H9 (cell line): ENCODE measurements around the gene SHMT2. TPM values are rescaled to one million over a fixed set of nuclear protein-coding genes. Genes with fewer than 3 reads are reported as not detected.

Experiments used
- DNase-seq: peaks from one replicate; pipeline ENCODE4 v3.0.0-alpha.2; 2017
- H2AFZ ChIP-seq: one replicate; pipeline ENCODE4 v1.6.1; 2013; ENCODE audit warnings: mild to moderate bottlenecking, low read length, control low read depth, moderate library complexity
- H2AK5ac ChIP-seq: 2 replicates; pipeline ENCODE4 v1.6.1; 2013; ENCODE audit warnings: low read length, control low read depth, mixed read lengths; ENCODE audit not compliant: insufficient read length
- H2BK120ac ChIP-seq: one replicate; pipeline ENCODE4 v1.6.1; 2013; ENCODE audit warnings: low read depth, mild to moderate bottlenecking, low read length, control low read depth, inconsistent platforms; ENCODE audit not compliant: poor library complexity, severe bottlenecking
- H2BK12ac ChIP-seq: 2 replicates; pipeline ENCODE4 v1.6.1; 2013; ENCODE audit warnings: low read length, control low read depth, mixed read lengths, low read depth; ENCODE audit not compliant: insufficient read length
- H2BK15ac ChIP-seq: 2 replicates; pipeline ENCODE4 v1.6.1; 2013; ENCODE audit warnings: low read depth, low read length, control low read depth
- H2BK20ac ChIP-seq: one replicate; pipeline ENCODE4 v1.6.1; 2013; ENCODE audit warnings: low read depth, mild to moderate bottlenecking, low read length, control low read depth, inconsistent platforms; ENCODE audit not compliant: poor library complexity, severe bottlenecking
- H2BK5ac ChIP-seq: 2 replicates; pipeline ENCODE4 v1.6.1; 2013; ENCODE audit warnings: low read length, control low read depth, mixed read lengths; ENCODE audit not compliant: insufficient read length
- H3K14ac ChIP-seq: 2 replicates; pipeline ENCODE4 v1.6.1; 2013; ENCODE audit warnings: low read length, control low read depth; ENCODE audit not compliant: insufficient read depth
- H3K18ac ChIP-seq: 2 replicates; pipeline ENCODE4 v1.6.1; 2013; ENCODE audit warnings: low read depth, mild to moderate bottlenecking, mixed read lengths, low read length, control low read depth; ENCODE audit not compliant: insufficient read length
- H3K23ac ChIP-seq: 2 replicates; pipeline ENCODE4 v1.6.1; 2013; ENCODE audit warnings: low read length, control low read depth, mixed read lengths, low read depth; ENCODE audit not compliant: insufficient read length
- H3K23me2 ChIP-seq: 2 replicates; pipeline ENCODE4 v1.6.1; 2013; ENCODE audit warnings: low read depth, mild to moderate bottlenecking, mixed read lengths, low read length, control low read depth; ENCODE audit not compliant: insufficient read length, poor library complexity, severe bottlenecking
- H3K27ac ChIP-seq: 2 replicates; pipeline ENCODE4 v1.5.1; 2013; ENCODE audit warnings: low read length, control low read depth, mixed read lengths, low read depth; ENCODE audit not compliant: insufficient read length
- H3K27me3 ChIP-seq: 2 replicates; pipeline ENCODE4 v1.6.1; 2013; ENCODE audit warnings: low read length, control low read depth, inconsistent platforms; ENCODE audit not compliant: insufficient read depth
- H3K4ac ChIP-seq: 2 replicates; pipeline ENCODE4 v1.6.1; 2013; ENCODE audit warnings: low read depth, mild to moderate bottlenecking, control low read depth, inconsistent platforms, low read length, moderate library complexity
- H3K4me1 ChIP-seq: 2 replicates; pipeline ENCODE4 v1.6.1; 2013; ENCODE audit warnings: low read length, control low read depth, inconsistent platforms; ENCODE audit not compliant: insufficient read depth
- H3K4me2 ChIP-seq: 2 replicates; pipeline ENCODE4 v1.6.1; 2013; ENCODE audit warnings: low read length, control low read depth, mixed read lengths; ENCODE audit not compliant: insufficient read length, insufficient read depth
- H3K56ac ChIP-seq: 2 replicates; pipeline ENCODE4 v1.6.1; 2013; ENCODE audit warnings: low read depth, mild to moderate bottlenecking, mixed read lengths, low read length, control low read depth; ENCODE audit not compliant: insufficient read length
- H3K79me1 ChIP-seq: 2 replicates; pipeline ENCODE4 v1.6.1; 2013; ENCODE audit warnings: low read depth, mild to moderate bottlenecking, moderate library complexity, low read length, control low read depth, inconsistent platforms; ENCODE audit not compliant: insufficient read depth, poor library complexity, severe bottlenecking
- H3K79me2 ChIP-seq: 2 replicates; pipeline ENCODE4 v1.6.1; 2013; ENCODE audit warnings: low read length, control low read depth, inconsistent platforms; ENCODE audit not compliant: insufficient read depth
- H3K9ac ChIP-seq: 2 replicates; pipeline ENCODE4 v1.6.1; 2013; ENCODE audit warnings: low read length, control low read depth, mixed read lengths; ENCODE audit not compliant: insufficient read length; ENCODE audit errors: extremely low read depth
- H3K9me3 ChIP-seq: one replicate; pipeline ENCODE4 v1.6.1; 2013; ENCODE audit warnings: low read depth, low read length, inconsistent platforms; ENCODE audit not compliant: control insufficient read depth
- H3T11ph ChIP-seq: one replicate; pipeline ENCODE4 v1.6.1; 2013; ENCODE audit warnings: mild to moderate bottlenecking, low read length, control low read depth, inconsistent platforms
- H4K20me1 ChIP-seq: one replicate; pipeline ENCODE4 v1.6.1; 2013; ENCODE audit not compliant: control insufficient read depth, insufficient read length, insufficient read depth
- H4K5ac ChIP-seq: 2 replicates; pipeline ENCODE4 v1.6.1; 2013; ENCODE audit warnings: low read depth, mild to moderate bottlenecking, mixed read lengths, low read length, control low read depth; ENCODE audit not compliant: insufficient read length
- H4K8ac ChIP-seq: replicated peaks from 2 replicates; pipeline ENCODE4 v1.6.1; 2013; ENCODE audit warnings: low read length, control low read depth, mixed read lengths, low read depth; ENCODE audit not compliant: insufficient read length
- H4K91ac ChIP-seq: 2 replicates; pipeline ENCODE4 v1.6.1; 2013; ENCODE audit warnings: low read depth, mild to moderate bottlenecking, moderate library complexity, mixed read lengths, low read length, control low read depth; ENCODE audit not compliant: insufficient read length
- H3K27ac Mint-ChIP-seq, 3 experiments: 2 replicates in 2 of 3; 3 replicates in 1 of 3; pipeline ENCODE4 v1.8.0; 2020 to 2021; ENCODE audit warnings: mixed read lengths in 3 of 3, mild to moderate bottlenecking in 1 of 3, moderate library complexity in 1 of 3
- H3K27me3 Mint-ChIP-seq: 2 replicates; pipeline ENCODE4 v1.8.0; 2021; ENCODE audit warnings: low read depth, mild to moderate bottlenecking, moderate library complexity, mixed read lengths
- H3K36me3 Mint-ChIP-seq, 3 experiments: 2 replicates in 2 of 3; 3 replicates in 1 of 3; pipeline ENCODE4 v1.8.0; 2020 to 2021; ENCODE audit warnings: low read depth in 3 of 3, mixed read lengths in 3 of 3; ENCODE audit not compliant: insufficient read depth in 1 of 3
- H3K4me1 Mint-ChIP-seq, 2 experiments: 2 replicates each; pipeline ENCODE4 v1.8.0; 2020; ENCODE audit warnings: mixed read lengths in 2 of 2
- H3K4me3 Mint-ChIP-seq, 2 experiments: 2 replicates in 1 of 2; 3 replicates in 1 of 2; pipeline ENCODE4 v1.8.0; 2020 to 2021; ENCODE audit warnings: mild to moderate bottlenecking in 2 of 2, mixed read lengths in 2 of 2, moderate library complexity in 1 of 2
- H3K9me3 Mint-ChIP-seq, 2 experiments: 2 replicates in 1 of 2; 3 replicates in 1 of 2; pipeline ENCODE4 v1.8.0; 2020; ENCODE audit warnings: mild to moderate bottlenecking in 2 of 2, mixed read lengths in 2 of 2, moderate library complexity in 1 of 2
- WGBS: extraction: QIAGEN DNeasy Blood & Tissue Kit; methylation state at CpG from one replicate; pipeline ENCODE4 v1.1.7; 2013; ENCODE audit warnings: missing lambda C conversion rate, low lambda C conversion rate, mixed read lengths; ENCODE audit not compliant: insufficient read length; ENCODE audit errors: extremely low coverage; 5-methylcytosine and 5-hydroxymethylcytosine counted together
- total RNA-seq: library from RNA; stranded (reverse); gene quantifications from 2 replicates; pipeline ENCODE4 v1.2.1, GENCODE V29; 2021
- TF ChIP-seq, protein P1 (sequence below): fragments of 200-600 bp; sonication (generic); conservative IDR thresholded peaks from 3 replicates; pipeline ENCODE4 v1.8.0; 2021; ENCODE audit warnings: antibody characterized with exemption, mild to moderate bottlenecking

The SHMT2 gene
- total RNA-seq, 1 experiment from 2014 or later = 260 TPM

DNA sequence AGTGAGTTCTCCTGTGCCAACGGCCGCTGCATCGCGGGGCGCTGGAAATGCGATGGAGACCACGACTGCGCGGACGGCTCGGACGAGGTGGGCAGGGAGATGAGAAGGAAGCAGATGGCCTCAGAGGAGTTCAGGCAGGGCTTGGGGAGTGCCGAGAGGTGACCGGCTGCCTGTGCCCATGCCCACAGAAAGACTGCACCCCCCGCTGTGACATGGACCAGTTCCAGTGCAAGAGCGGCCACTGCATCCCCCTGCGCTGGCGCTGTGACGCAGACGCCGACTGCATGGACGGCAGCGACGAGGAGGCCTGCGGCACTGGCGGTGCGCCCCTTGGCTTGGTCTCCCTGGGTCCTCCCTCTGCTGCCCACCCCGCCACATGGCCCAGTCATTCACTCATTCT, 26.3 kb upstream of the SHMT2 start:
- Mint-ChIP-seq H3K36me3 (peaks cover 45 to 92% (median 87%) of the 10 kb centered on the region in 3 experiments), H3K9me3 (no peaks in the 10 kb centered on the region), H3K4me1 (no peaks in the 10 kb centered on the region), H3K4me3 (no peak overlapping the region), H3K27me3 (no peaks in the 10 kb centered on the region), H3K27ac (no peak overlapping the region)
- no peak overlapping the region for H3K27ac ChIP-seq
- no peak overlapping the region for H3K4ac ChIP-seq
- H3K79me1 ChIP-seq = no peaks in the 10 kb centered on the region
- H3K23me2 ChIP-seq = no peaks in the 10 kb centered on the region
- H3K27me3 ChIP-seq = no peaks in the 10 kb centered on the region
- H4K8ac ChIP-seq = no peak overlapping the region
- no peak overlapping the region for H2BK15ac ChIP-seq
- H2BK5ac ChIP-seq = no peak overlapping the region
- no peak overlapping the region for H2BK20ac ChIP-seq
- H3T11ph ChIP-seq = no peak overlapping the region
- no peak overlapping the region for H3K23ac ChIP-seq
- H4K91ac ChIP-seq = no peak overlapping the region
- no peak overlapping the region for H3K56ac ChIP-seq
- DNase-seq = no peak
- no peaks in the 10 kb centered on the region for H3K4me1 ChIP-seq
- H2BK12ac ChIP-seq = no peak overlapping the region
- no peak overlapping the region for H3K14ac ChIP-seq
- H3K79me2 ChIP-seq = no peaks in the 10 kb centered on the region
- TF ChIP-seq, protein P1, sequence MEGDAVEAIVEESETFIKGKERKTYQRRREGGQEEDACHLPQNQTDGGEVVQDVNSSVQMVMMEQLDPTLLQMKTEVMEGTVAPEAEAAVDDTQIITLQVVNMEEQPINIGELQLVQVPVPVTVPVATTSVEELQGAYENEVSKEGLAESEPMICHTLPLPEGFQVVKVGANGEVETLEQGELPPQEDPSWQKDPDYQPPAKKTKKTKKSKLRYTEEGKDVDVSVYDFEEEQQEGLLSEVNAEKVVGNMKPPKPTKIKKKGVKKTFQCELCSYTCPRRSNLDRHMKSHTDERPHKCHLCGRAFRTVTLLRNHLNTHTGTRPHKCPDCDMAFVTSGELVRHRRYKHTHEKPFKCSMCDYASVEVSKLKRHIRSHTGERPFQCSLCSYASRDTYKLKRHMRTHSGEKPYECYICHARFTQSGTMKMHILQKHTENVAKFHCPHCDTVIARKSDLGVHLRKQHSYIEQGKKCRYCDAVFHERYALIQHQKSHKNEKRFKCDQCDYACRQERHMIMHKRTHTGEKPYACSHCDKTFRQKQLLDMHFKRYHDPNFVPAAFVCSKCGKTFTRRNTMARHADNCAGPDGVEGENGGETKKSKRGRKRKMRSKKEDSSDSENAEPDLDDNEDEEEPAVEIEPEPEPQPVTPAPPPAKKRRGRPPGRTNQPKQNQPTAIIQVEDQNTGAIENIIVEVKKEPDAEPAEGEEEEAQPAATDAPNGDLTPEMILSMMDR = no peak
- H4K5ac ChIP-seq = no peak overlapping the region
- H4K20me1 ChIP-seq = no peaks in the 10 kb centered on the region
- H2BK120ac ChIP-seq = no peak overlapping the region
- H2AK5ac ChIP-seq = no peak overlapping the region
- no peak overlapping the region for H2AFZ ChIP-seq
- no peaks in the 10 kb centered on the region for H3K9me3 ChIP-seq
- no CpG with 5 or more reads among the region's 28 CpGs for WGBS
- no peak overlapping the region for H3K18ac ChIP-seq
- no peak overlapping the region for H3K9ac ChIP-seq
- H3K4me2 ChIP-seq = no peak overlapping the region
